LNCaP clone FGC (cell line): Measurements from ENCODE around the gene CMTM5.
A peak's percentile ranks its signal among the peaks of the same experiment; 100 is the strongest.

ENCODE experiments used
- DNase-seq: peaks from one replicate; pipeline ENCODE4 v3.0.0-alpha.2; 2011; ENCODE audit warnings: low read depth
- H3K4me3 ChIP-seq: 2 replicates; pipeline ENCODE4 v1.5.1; 2011; ENCODE audit warnings: mild to moderate bottlenecking, low read depth, low read length, control low read depth
- TF ChIP-seq, protein P1 (sequence below): IDR thresholded peaks from 2 replicates; pipeline ENCODE4 v1.5.1; 2012; ENCODE audit warnings: mild to moderate bottlenecking; ENCODE audit not compliant: control insufficient read depth, insufficient read depth; ENCODE audit errors: extremely low read depth

The CMTM5 gene

GRCh38 chr14:23376482-23377197 is at the start of gene CMTM5:
Gene CMTM5, plus strand, starts transcription at chr14:23377046. Its CDS starts 206 bp downstream, at chr14:23377252.
- TF ChIP-seq, protein P1, sequence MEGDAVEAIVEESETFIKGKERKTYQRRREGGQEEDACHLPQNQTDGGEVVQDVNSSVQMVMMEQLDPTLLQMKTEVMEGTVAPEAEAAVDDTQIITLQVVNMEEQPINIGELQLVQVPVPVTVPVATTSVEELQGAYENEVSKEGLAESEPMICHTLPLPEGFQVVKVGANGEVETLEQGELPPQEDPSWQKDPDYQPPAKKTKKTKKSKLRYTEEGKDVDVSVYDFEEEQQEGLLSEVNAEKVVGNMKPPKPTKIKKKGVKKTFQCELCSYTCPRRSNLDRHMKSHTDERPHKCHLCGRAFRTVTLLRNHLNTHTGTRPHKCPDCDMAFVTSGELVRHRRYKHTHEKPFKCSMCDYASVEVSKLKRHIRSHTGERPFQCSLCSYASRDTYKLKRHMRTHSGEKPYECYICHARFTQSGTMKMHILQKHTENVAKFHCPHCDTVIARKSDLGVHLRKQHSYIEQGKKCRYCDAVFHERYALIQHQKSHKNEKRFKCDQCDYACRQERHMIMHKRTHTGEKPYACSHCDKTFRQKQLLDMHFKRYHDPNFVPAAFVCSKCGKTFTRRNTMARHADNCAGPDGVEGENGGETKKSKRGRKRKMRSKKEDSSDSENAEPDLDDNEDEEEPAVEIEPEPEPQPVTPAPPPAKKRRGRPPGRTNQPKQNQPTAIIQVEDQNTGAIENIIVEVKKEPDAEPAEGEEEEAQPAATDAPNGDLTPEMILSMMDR: no peak
- no peak within 1 kb of the TSS for H3K4me3 ChIP-seq

GRCh38 chr14:23327947-23328744 is 48.7 kb upstream of the CMTM5 start:
- TF ChIP-seq, protein P1: peak; percentile 89
- DNase-seq: peak; percentile 47

More at GRCh38 chr14:23376482-23377197, at the start of gene CMTM5:
- no peak for DNase-seq

DNA sequence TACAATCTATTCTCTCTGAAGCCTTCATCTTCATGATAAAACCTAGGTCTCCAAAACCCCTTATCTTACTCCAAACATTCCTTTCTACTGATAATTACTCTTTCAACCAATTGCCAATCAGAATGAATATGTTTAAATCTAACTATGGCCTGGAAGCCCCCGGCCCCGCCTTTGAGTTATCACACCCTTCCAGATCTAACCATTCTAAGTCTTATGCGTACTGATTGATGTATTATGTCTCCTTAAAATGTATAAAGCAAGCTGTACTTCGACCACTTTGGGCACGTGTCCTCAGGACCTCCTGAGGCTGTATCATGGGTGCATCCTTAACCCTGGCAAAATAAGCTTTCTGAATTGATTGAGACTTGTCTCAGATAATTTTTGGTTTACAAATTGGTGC is 41.2 kb upstream of the CMTM5 start:
- no peak for DNase-seq
- TF ChIP-seq, protein P1: no peak
- H3K4me3 ChIP-seq: no peak overlapping the region

More at GRCh38 chr14:23327947-23328744, 48.7 kb upstream of the CMTM5 start:
- no peak overlapping the region for H3K4me3 ChIP-seq

- TF ChIP-seq, protein P1: no peak
- no peak for DNase-seq
- H3K4me3 ChIP-seq: no peak overlapping the region
Observed at GRCh38 chr14:23339506-23340268, 37.2 kb upstream of the CMTM5 start.

DNA sequence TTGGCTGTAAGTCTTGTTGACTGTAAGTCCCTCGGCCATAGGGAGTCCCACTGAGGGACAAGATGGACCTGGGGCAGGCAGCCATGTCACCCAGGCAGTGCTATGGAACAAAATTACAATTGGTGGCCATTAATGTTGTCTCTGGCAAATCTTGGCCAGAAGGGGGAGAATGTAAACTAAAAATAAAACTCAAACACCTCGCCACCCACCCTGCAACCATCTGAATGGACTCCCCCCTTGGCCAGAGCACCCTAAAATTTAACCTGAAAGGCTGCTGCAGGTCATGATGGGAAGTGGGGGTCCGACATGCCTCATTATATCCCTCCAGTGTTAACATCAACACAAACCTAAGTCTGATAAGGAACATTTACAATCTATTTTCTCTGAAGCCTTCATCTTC is 32.4 kb upstream of the CMTM5 start:
- no peak for DNase-seq

More for the DNA sequence above, 32.4 kb upstream of the CMTM5 start:
- no peak overlapping the region for H3K4me3 ChIP-seq
- TF ChIP-seq, protein P1: no peak
